H9 (cell line): ENCODE results near the gene KBTBD8. TPM values are rescaled to one million over a fixed set of nuclear protein-coding genes. Genes with fewer than 3 reads are reported as not detected.

Experiments used
- DNase-seq: peaks from one replicate; pipeline ENCODE4 v3.0.0-alpha.2; 2017
- H2AFZ ChIP-seq: one replicate; pipeline ENCODE4 v1.6.1; 2013; ENCODE audit warnings: mild to moderate bottlenecking, low read length, control low read depth, moderate library complexity
- H2AK5ac ChIP-seq: 2 replicates; pipeline ENCODE4 v1.6.1; 2013; ENCODE audit warnings: low read length, control low read depth, mixed read lengths; ENCODE audit not compliant: insufficient read length
- H2BK120ac ChIP-seq: one replicate; pipeline ENCODE4 v1.6.1; 2013; ENCODE audit warnings: low read depth, mild to moderate bottlenecking, low read length, control low read depth, inconsistent platforms; ENCODE audit not compliant: poor library complexity, severe bottlenecking
- H2BK12ac ChIP-seq: 2 replicates; pipeline ENCODE4 v1.6.1; 2013; ENCODE audit warnings: low read length, control low read depth, mixed read lengths, low read depth; ENCODE audit not compliant: insufficient read length
- H2BK15ac ChIP-seq: 2 replicates; pipeline ENCODE4 v1.6.1; 2013; ENCODE audit warnings: low read depth, low read length, control low read depth
- H2BK20ac ChIP-seq: one replicate; pipeline ENCODE4 v1.6.1; 2013; ENCODE audit warnings: low read depth, mild to moderate bottlenecking, low read length, control low read depth, inconsistent platforms; ENCODE audit not compliant: poor library complexity, severe bottlenecking
- H2BK5ac ChIP-seq: 2 replicates; pipeline ENCODE4 v1.6.1; 2013; ENCODE audit warnings: low read length, control low read depth, mixed read lengths; ENCODE audit not compliant: insufficient read length
- H3K14ac ChIP-seq: 2 replicates; pipeline ENCODE4 v1.6.1; 2013; ENCODE audit warnings: low read length, control low read depth; ENCODE audit not compliant: insufficient read depth
- H3K18ac ChIP-seq: 2 replicates; pipeline ENCODE4 v1.6.1; 2013; ENCODE audit warnings: low read depth, mild to moderate bottlenecking, mixed read lengths, low read length, control low read depth; ENCODE audit not compliant: insufficient read length
- H3K23ac ChIP-seq: 2 replicates; pipeline ENCODE4 v1.6.1; 2013; ENCODE audit warnings: low read length, control low read depth, mixed read lengths, low read depth; ENCODE audit not compliant: insufficient read length
- H3K23me2 ChIP-seq: 2 replicates; pipeline ENCODE4 v1.6.1; 2013; ENCODE audit warnings: low read depth, mild to moderate bottlenecking, mixed read lengths, low read length, control low read depth; ENCODE audit not compliant: insufficient read length, poor library complexity, severe bottlenecking
- H3K27ac ChIP-seq: 2 replicates; pipeline ENCODE4 v1.5.1; 2013; ENCODE audit warnings: low read length, control low read depth, mixed read lengths, low read depth; ENCODE audit not compliant: insufficient read length
- H3K27me3 ChIP-seq: 2 replicates; pipeline ENCODE4 v1.6.1; 2013; ENCODE audit warnings: low read length, control low read depth, inconsistent platforms; ENCODE audit not compliant: insufficient read depth
- H3K4ac ChIP-seq: 2 replicates; pipeline ENCODE4 v1.6.1; 2013; ENCODE audit warnings: low read depth, mild to moderate bottlenecking, control low read depth, inconsistent platforms, low read length, moderate library complexity
- H3K4me1 ChIP-seq: 2 replicates; pipeline ENCODE4 v1.6.1; 2013; ENCODE audit warnings: low read length, control low read depth, inconsistent platforms; ENCODE audit not compliant: insufficient read depth
- H3K4me2 ChIP-seq: 2 replicates; pipeline ENCODE4 v1.6.1; 2013; ENCODE audit warnings: low read length, control low read depth, mixed read lengths; ENCODE audit not compliant: insufficient read length, insufficient read depth
- H3K56ac ChIP-seq: 2 replicates; pipeline ENCODE4 v1.6.1; 2013; ENCODE audit warnings: low read depth, mild to moderate bottlenecking, mixed read lengths, low read length, control low read depth; ENCODE audit not compliant: insufficient read length
- H3K79me1 ChIP-seq: 2 replicates; pipeline ENCODE4 v1.6.1; 2013; ENCODE audit warnings: low read depth, mild to moderate bottlenecking, moderate library complexity, low read length, control low read depth, inconsistent platforms; ENCODE audit not compliant: insufficient read depth, poor library complexity, severe bottlenecking
- H3K79me2 ChIP-seq: 2 replicates; pipeline ENCODE4 v1.6.1; 2013; ENCODE audit warnings: low read length, control low read depth, inconsistent platforms; ENCODE audit not compliant: insufficient read depth
- H3K9ac ChIP-seq: 2 replicates; pipeline ENCODE4 v1.6.1; 2013; ENCODE audit warnings: low read length, control low read depth, mixed read lengths; ENCODE audit not compliant: insufficient read length; ENCODE audit errors: extremely low read depth
- H3K9me3 ChIP-seq: one replicate; pipeline ENCODE4 v1.6.1; 2013; ENCODE audit warnings: low read depth, low read length, inconsistent platforms; ENCODE audit not compliant: control insufficient read depth
- H3T11ph ChIP-seq: one replicate; pipeline ENCODE4 v1.6.1; 2013; ENCODE audit warnings: mild to moderate bottlenecking, low read length, control low read depth, inconsistent platforms
- H4K20me1 ChIP-seq: one replicate; pipeline ENCODE4 v1.6.1; 2013; ENCODE audit not compliant: control insufficient read depth, insufficient read length, insufficient read depth
- H4K5ac ChIP-seq: 2 replicates; pipeline ENCODE4 v1.6.1; 2013; ENCODE audit warnings: low read depth, mild to moderate bottlenecking, mixed read lengths, low read length, control low read depth; ENCODE audit not compliant: insufficient read length
- H4K8ac ChIP-seq: replicated peaks from 2 replicates; pipeline ENCODE4 v1.6.1; 2013; ENCODE audit warnings: low read length, control low read depth, mixed read lengths, low read depth; ENCODE audit not compliant: insufficient read length
- H4K91ac ChIP-seq: 2 replicates; pipeline ENCODE4 v1.6.1; 2013; ENCODE audit warnings: low read depth, mild to moderate bottlenecking, moderate library complexity, mixed read lengths, low read length, control low read depth; ENCODE audit not compliant: insufficient read length
- H3K27ac Mint-ChIP-seq, 3 experiments: 2 replicates in 2 of 3; 3 replicates in 1 of 3; pipeline ENCODE4 v1.8.0; 2020 to 2021; ENCODE audit warnings: mixed read lengths in 3 of 3, mild to moderate bottlenecking in 1 of 3, moderate library complexity in 1 of 3
- H3K27me3 Mint-ChIP-seq: 2 replicates; pipeline ENCODE4 v1.8.0; 2021; ENCODE audit warnings: low read depth, mild to moderate bottlenecking, moderate library complexity, mixed read lengths
- H3K36me3 Mint-ChIP-seq, 3 experiments: 2 replicates in 2 of 3; 3 replicates in 1 of 3; pipeline ENCODE4 v1.8.0; 2020 to 2021; ENCODE audit warnings: low read depth in 3 of 3, mixed read lengths in 3 of 3; ENCODE audit not compliant: insufficient read depth in 1 of 3
- H3K4me1 Mint-ChIP-seq, 2 experiments: 2 replicates each; pipeline ENCODE4 v1.8.0; 2020; ENCODE audit warnings: mixed read lengths in 2 of 2
- H3K4me3 Mint-ChIP-seq, 2 experiments: 2 replicates in 1 of 2; 3 replicates in 1 of 2; pipeline ENCODE4 v1.8.0; 2020 to 2021; ENCODE audit warnings: mild to moderate bottlenecking in 2 of 2, mixed read lengths in 2 of 2, moderate library complexity in 1 of 2
- H3K9me3 Mint-ChIP-seq, 2 experiments: 2 replicates in 1 of 2; 3 replicates in 1 of 2; pipeline ENCODE4 v1.8.0; 2020; ENCODE audit warnings: mild to moderate bottlenecking in 2 of 2, mixed read lengths in 2 of 2, moderate library complexity in 1 of 2
- CTCF ChIP-seq: fragments of 200-600 bp; sonication (generic); conservative IDR thresholded peaks from 3 replicates; pipeline ENCODE4 v1.8.0; 2021; ENCODE audit warnings: antibody characterized with exemption, mild to moderate bottlenecking
- WGBS: extraction: QIAGEN DNeasy Blood & Tissue Kit; methylation state at CpG from one replicate; pipeline ENCODE4 v1.1.7; 2013; ENCODE audit warnings: missing lambda C conversion rate, low lambda C conversion rate, mixed read lengths; ENCODE audit not compliant: insufficient read length; ENCODE audit errors: extremely low coverage; 5-methylcytosine and 5-hydroxymethylcytosine counted together
- total RNA-seq: library from RNA; stranded (reverse); gene quantifications from 2 replicates; pipeline ENCODE4 v1.2.1, GENCODE V29; 2021

Gene KBTBD8
- total RNA-seq, 1 experiment from 2014 or later, result 16.7 TPM

GRCh38 chr3:67045711-67046465, 47.8 kb downstream of the KBTBD8 start:
- no peak overlapping the region for H2AK5ac ChIP-seq
- Mint-ChIP-seq H3K36me3 (peaks cover 0 to 4% (median 0%) of the 10 kb centered on the region in 3 experiments; a peak in 3 of 7 replicates), H3K4me1 (peaks cover 10 to 14% of the 10 kb centered on the region in 2 experiments), H3K27me3 (no peaks in the 10 kb centered on the region; the same call in 1 of the 2 replicates), H3K4me3 (no peak overlapping the region), H3K9me3 (peaks cover 4 to 5% of the 10 kb centered on the region in 2 experiments; a peak in 4 of 5 replicates), H3K27ac (no peak overlapping the region)
- H2BK15ac ChIP-seq, result no peak overlapping the region
- no peak overlapping the region for H3K56ac ChIP-seq
- H3K4ac ChIP-seq, result no peak overlapping the region
- no peaks in the 10 kb centered on the region for H3K9me3 ChIP-seq
- TF ChIP-seq CTCF, result no peak
- H3K27ac ChIP-seq, result no peak overlapping the region
- no peak overlapping the region for H4K8ac ChIP-seq
- no peaks in the 10 kb centered on the region for H3K79me1 ChIP-seq
- H3K79me2 ChIP-seq, result no peaks in the 10 kb centered on the region
- no peak overlapping the region for H4K5ac ChIP-seq
- H3K4me1 ChIP-seq, result no peaks in the 10 kb centered on the region; the same call in 1 of the 2 replicates
- no peak overlapping the region for H3K23ac ChIP-seq
- no peaks in the 10 kb centered on the region for H4K20me1 ChIP-seq
- H3K27me3 ChIP-seq, result no peaks in the 10 kb centered on the region
- no peak overlapping the region for H2BK5ac ChIP-seq
- no peaks in the 10 kb centered on the region for H3K23me2 ChIP-seq
- WGBS, result no CpG with 5 or more reads among the region's 5 CpGs
- no peak overlapping the region for H2AFZ ChIP-seq
- no peak overlapping the region for H3K4me2 ChIP-seq
- no peak overlapping the region for H2BK12ac ChIP-seq
- no peak overlapping the region for H3K14ac ChIP-seq
- H2BK20ac ChIP-seq, result no peak overlapping the region
- H3K18ac ChIP-seq, result no peak overlapping the region
- no peak overlapping the region for H3K9ac ChIP-seq
- H3T11ph ChIP-seq, result no peak overlapping the region
- H2BK120ac ChIP-seq, result no peak overlapping the region
- no peak for DNase-seq
- no peak overlapping the region for H4K91ac ChIP-seq
